A673 (cell line): ENCODE data around the gene KCNRG.

Experiments
- EZH2 ChIP-seq: fragments of 200-600 bp; sonication (generic); IDR thresholded peaks from 2 replicates; pipeline ENCODE4 v1.6.1; 2017; ENCODE audit warnings: borderline replicate concordance, low read depth, mild to moderate bottlenecking, mixed read lengths, antibody characterized with exemption, low read length; ENCODE audit not compliant: poor library complexity, severe bottlenecking
- TF ChIP-seq, protein P1 (sequence below): fragments of 300-800, 200-600 bp; sonication (generic); conservative IDR thresholded peaks from 2 replicates; pipeline ENCODE4 v1.5.1; 2017; ENCODE audit warnings: low read depth, mild to moderate bottlenecking, antibody characterized with exemption, low read length, moderate library complexity, mixed read lengths

DNA sequence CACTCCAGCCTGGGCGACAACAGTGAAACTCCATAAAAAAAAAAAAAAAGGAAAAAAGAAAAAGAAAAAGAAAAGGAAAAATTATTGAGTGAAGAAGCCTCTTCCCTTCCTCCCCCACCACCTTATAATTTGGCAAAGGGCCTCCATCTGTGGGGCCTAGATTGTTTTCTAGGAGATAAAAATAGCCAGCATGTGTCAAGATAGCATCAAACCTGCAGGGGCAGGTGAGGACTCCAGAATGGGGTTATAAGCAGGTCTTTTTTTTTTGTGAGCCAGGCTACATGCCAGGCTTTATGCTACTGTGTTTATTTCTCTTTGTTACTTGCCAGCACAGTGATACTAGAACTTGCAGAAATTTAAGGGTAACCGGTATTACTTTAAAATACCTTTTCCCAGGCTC, 30.1 kb upstream of the KCNRG start:
- TF ChIP-seq, protein P1, sequence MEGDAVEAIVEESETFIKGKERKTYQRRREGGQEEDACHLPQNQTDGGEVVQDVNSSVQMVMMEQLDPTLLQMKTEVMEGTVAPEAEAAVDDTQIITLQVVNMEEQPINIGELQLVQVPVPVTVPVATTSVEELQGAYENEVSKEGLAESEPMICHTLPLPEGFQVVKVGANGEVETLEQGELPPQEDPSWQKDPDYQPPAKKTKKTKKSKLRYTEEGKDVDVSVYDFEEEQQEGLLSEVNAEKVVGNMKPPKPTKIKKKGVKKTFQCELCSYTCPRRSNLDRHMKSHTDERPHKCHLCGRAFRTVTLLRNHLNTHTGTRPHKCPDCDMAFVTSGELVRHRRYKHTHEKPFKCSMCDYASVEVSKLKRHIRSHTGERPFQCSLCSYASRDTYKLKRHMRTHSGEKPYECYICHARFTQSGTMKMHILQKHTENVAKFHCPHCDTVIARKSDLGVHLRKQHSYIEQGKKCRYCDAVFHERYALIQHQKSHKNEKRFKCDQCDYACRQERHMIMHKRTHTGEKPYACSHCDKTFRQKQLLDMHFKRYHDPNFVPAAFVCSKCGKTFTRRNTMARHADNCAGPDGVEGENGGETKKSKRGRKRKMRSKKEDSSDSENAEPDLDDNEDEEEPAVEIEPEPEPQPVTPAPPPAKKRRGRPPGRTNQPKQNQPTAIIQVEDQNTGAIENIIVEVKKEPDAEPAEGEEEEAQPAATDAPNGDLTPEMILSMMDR = no peak
- no peak for TF ChIP-seq EZH2
